Neural cell (in vitro differentiated cells): ENCODE results near the gene TFCP2L1. TPM values are rescaled to one million over a fixed set of nuclear protein-coding genes. Genes with fewer than 3 reads are reported as not detected.

Experiments used
- H2AFZ ChIP-seq: fragments of 200-600, 300-800 bp; sonication (generic), shearing (Covaris generic); 2 replicates; pipeline ENCODE4 v1.6.0; 2014; ENCODE audit warnings: low read depth, mild to moderate bottlenecking, antibody characterized with exemption, low read length, moderate library complexity
- H3F3A ChIP-seq: fragments of 200-600 bp; shearing (Covaris generic); 2 replicates; pipeline ENCODE4 v1.6.1; 2016; ENCODE audit warnings: mild to moderate bottlenecking, moderate library complexity, mixed read lengths, antibody characterized with exemption, low read length; ENCODE audit not compliant: insufficient read depth, poor library complexity, severe bottlenecking
- H3K27ac ChIP-seq: fragments of 200-600, 300-800 bp; sonication (generic), shearing (Covaris generic); 2 replicates; pipeline ENCODE4 v1.5.1; 2014; ENCODE audit warnings: mild to moderate bottlenecking, low read length, moderate library complexity
- H3K27me3 ChIP-seq: fragments of 300-800, 200-600 bp; sonication (generic), shearing (Covaris generic); 2 replicates; pipeline ENCODE4 v1.6.0; 2014; ENCODE audit warnings: mild to moderate bottlenecking, low read depth, low read length, moderate library complexity; ENCODE audit not compliant: insufficient read depth
- H3K36me3 ChIP-seq: fragments of 300-800, 200-600 bp; sonication (generic), shearing (Covaris generic); 2 replicates; pipeline ENCODE4 v1.5.1; 2014; ENCODE audit warnings: mild to moderate bottlenecking, antibody characterized with exemption, low read length, moderate library complexity; ENCODE audit not compliant: insufficient read depth
- H3K4me2 ChIP-seq: fragments of 300-800, 200-600 bp; sonication (generic), shearing (Covaris generic); 2 replicates; pipeline ENCODE4 v1.6.0; 2014; ENCODE audit warnings: mild to moderate bottlenecking, low read length
- H3K4me3 ChIP-seq: fragments of 300-800, 200-600 bp; sonication (generic), shearing (Covaris generic); 2 replicates; pipeline ENCODE4 v1.5.1; 2014; ENCODE audit warnings: mild to moderate bottlenecking, low read length, moderate library complexity
- H3K79me2 ChIP-seq: fragments of 200-600 bp; shearing (Covaris generic); replicated peaks from 2 replicates; pipeline ENCODE4 v1.6.0; 2014; ENCODE audit warnings: mild to moderate bottlenecking, low read length, moderate library complexity; ENCODE audit not compliant: insufficient read depth
- H3K9ac ChIP-seq: fragments of 300-800, 200-600 bp; sonication (generic), shearing (Covaris generic); 2 replicates; pipeline ENCODE4 v1.6.1; 2016; ENCODE audit warnings: mild to moderate bottlenecking, low read length, mixed read lengths
- H3K9me2 ChIP-seq: fragments of 200-600 bp; shearing (Covaris generic); 2 replicates; pipeline ENCODE4 v1.6.1; 2016; ENCODE audit warnings: mild to moderate bottlenecking, low read length, mixed read lengths; ENCODE audit not compliant: insufficient read depth
- H3K9me3 ChIP-seq: fragments of 200-600, 300-800 bp; sonication (generic), shearing (Covaris generic); 2 replicates; pipeline ENCODE4 v1.6.1; 2016; ENCODE audit warnings: mild to moderate bottlenecking, mixed run types, low read length, moderate library complexity, mixed read lengths
- H4K20me1 ChIP-seq: fragments of 200-600 bp; shearing (Covaris generic); 2 replicates; pipeline ENCODE4 v1.6.1; 2016; ENCODE audit warnings: mild to moderate bottlenecking, mixed run types; ENCODE audit not compliant: insufficient read depth
- CTCF ChIP-seq: fragments of 450-650 bp; IDR thresholded peaks from 2 replicates; pipeline ENCODE4 v1.5.1; 2014; ENCODE audit warnings: antibody characterized with exemption, mild to moderate bottlenecking, moderate library complexity; ENCODE audit not compliant: poor library complexity, severe bottlenecking
- EP300 ChIP-seq: fragments of 450-650 bp; conservative IDR thresholded peaks from 2 replicates; pipeline ENCODE4 v1.6.1; 2014; ENCODE audit warnings: antibody characterized with exemption, mild to moderate bottlenecking, moderate library complexity; ENCODE audit not compliant: poor library complexity, severe bottlenecking
- EZH2 ChIP-seq: fragments of 200-600, 300-800 bp; shearing (Covaris generic), sonication (generic); IDR thresholded peaks from 2 replicates; pipeline ENCODE4 v1.6.1; 2014; ENCODE audit warnings: antibody characterized with exemption, low read length, borderline replicate concordance, mild to moderate bottlenecking; ENCODE audit not compliant: insufficient read depth, poor library complexity, severe bottlenecking
- MXI1 ChIP-seq: fragments of 450-650 bp; conservative IDR thresholded peaks from 2 replicates; pipeline ENCODE4 v1.6.1; 2014; ENCODE audit warnings: antibody characterized with exemption, mild to moderate bottlenecking; ENCODE audit not compliant: poor library complexity, severe bottlenecking
- POLR2AphosphoS5 ChIP-seq: IDR thresholded peaks from 2 replicates; pipeline ENCODE4 v1.6.1; 2012
- RAD21 ChIP-seq: fragments of 450-650 bp; conservative IDR thresholded peaks from 2 replicates; pipeline ENCODE4 v1.6.1; 2014; ENCODE audit warnings: antibody characterized with exemption, mild to moderate bottlenecking, moderate library complexity
- SMC3 ChIP-seq: fragments of 450-650 bp; conservative IDR thresholded peaks from 2 replicates; pipeline ENCODE4 v1.6.1; 2014; ENCODE audit warnings: antibody characterized with exemption, mild to moderate bottlenecking, moderate library complexity; ENCODE audit not compliant: poor library complexity
- TAF1 ChIP-seq: IDR thresholded peaks from 2 replicates; pipeline ENCODE4 v1.6.1; 2012; ENCODE audit warnings: low read depth
- polyA plus RNA-seq: library from polyadenylated mRNA; depleted of rRNA; stranded (reverse); fragments of >200 nt; gene quantifications from 2 replicates; pipeline ENCODE4 v1.2.3, GENCODE V29; 2014
- TF ChIP-seq, protein P1 (sequence below): IDR thresholded peaks from 2 replicates; pipeline ENCODE4 v1.6.1; 2012; ENCODE audit warnings: borderline replicate concordance

The TFCP2L1 gene
- polyA plus RNA-seq, 1 donor from 2014 or later, result 0.04 TPM

GRCh38 chr2:121294881-121295840, 10.2 kb upstream of the TFCP2L1 start:
- Histone ChIP-seq H3K9me3 (no peaks in the 10 kb centered on the region), H4K20me1 (no peaks in the 10 kb centered on the region), H3K27me3 (no peaks in the 10 kb centered on the region), H3K4me2 (no peak overlapping the region), H3K4me3 (no peak overlapping the region), H3K79me2 (no peaks in the 10 kb centered on the region), H3K27ac (no peak overlapping the region), H3K36me3 (no peaks in the 10 kb centered on the region), H2AFZ (no peak overlapping the region), H3K9me2 (no peaks in the 10 kb centered on the region), H3F3A (no peaks in the 10 kb centered on the region), H3K9ac (no peak overlapping the region)
- TF ChIP-seq TAF1 (no peak), RAD21 (no peak), MXI1 (no peak), EP300 (no peak), POLR2AphosphoS5 (no peak), SMC3 (no peak), EZH2 (no peak), CTCF (no peak)
- TF ChIP-seq, protein P1, sequence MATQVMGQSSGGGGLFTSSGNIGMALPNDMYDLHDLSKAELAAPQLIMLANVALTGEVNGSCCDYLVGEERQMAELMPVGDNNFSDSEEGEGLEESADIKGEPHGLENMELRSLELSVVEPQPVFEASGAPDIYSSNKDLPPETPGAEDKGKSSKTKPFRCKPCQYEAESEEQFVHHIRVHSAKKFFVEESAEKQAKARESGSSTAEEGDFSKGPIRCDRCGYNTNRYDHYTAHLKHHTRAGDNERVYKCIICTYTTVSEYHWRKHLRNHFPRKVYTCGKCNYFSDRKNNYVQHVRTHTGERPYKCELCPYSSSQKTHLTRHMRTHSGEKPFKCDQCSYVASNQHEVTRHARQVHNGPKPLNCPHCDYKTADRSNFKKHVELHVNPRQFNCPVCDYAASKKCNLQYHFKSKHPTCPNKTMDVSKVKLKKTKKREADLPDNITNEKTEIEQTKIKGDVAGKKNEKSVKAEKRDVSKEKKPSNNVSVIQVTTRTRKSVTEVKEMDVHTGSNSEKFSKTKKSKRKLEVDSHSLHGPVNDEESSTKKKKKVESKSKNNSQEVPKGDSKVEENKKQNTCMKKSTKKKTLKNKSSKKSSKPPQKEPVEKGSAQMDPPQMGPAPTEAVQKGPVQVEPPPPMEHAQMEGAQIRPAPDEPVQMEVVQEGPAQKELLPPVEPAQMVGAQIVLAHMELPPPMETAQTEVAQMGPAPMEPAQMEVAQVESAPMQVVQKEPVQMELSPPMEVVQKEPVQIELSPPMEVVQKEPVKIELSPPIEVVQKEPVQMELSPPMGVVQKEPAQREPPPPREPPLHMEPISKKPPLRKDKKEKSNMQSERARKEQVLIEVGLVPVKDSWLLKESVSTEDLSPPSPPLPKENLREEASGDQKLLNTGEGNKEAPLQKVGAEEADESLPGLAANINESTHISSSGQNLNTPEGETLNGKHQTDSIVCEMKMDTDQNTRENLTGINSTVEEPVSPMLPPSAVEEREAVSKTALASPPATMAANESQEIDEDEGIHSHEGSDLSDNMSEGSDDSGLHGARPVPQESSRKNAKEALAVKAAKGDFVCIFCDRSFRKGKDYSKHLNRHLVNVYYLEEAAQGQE, result no peak

- no peaks in the 10 kb centered on the region for H4K20me1 ChIP-seq
- H3K27me3 ChIP-seq, result no peaks in the 10 kb centered on the region
- H3K27ac ChIP-seq, result no peak overlapping the region
- no peak overlapping the region for H3K9ac ChIP-seq
- no peaks in the 10 kb centered on the region for H3F3A ChIP-seq
- no peak overlapping the region for H3K4me3 ChIP-seq
- no peak overlapping the region for H3K4me2 ChIP-seq
- H3K36me3 ChIP-seq, result no peaks in the 10 kb centered on the region
- no peak overlapping the region for H2AFZ ChIP-seq
- no peaks in the 10 kb centered on the region for H3K9me2 ChIP-seq
- H3K9me3 ChIP-seq, result no peaks in the 10 kb centered on the region
- no peak for TF ChIP-seq RAD21
- TF ChIP-seq POLR2AphosphoS5, result no peak
- TF ChIP-seq EZH2, result no peak
- TF ChIP-seq TAF1, result no peak
- TF ChIP-seq MXI1, result no peak
- no peak for TF ChIP-seq EP300
- TF ChIP-seq SMC3, result no peak
- TF ChIP-seq, protein P1, result no peak
- TF ChIP-seq CTCF, result no peak
- H3K79me2 ChIP-seq, result no peaks in the 10 kb centered on the region
Observed at GRCh38 chr2:121293450-121294325, 8.7 kb upstream of the TFCP2L1 start.
